Cardiac fibroblast (primary cell): ENCODE measurements around the gene CEP55.

Experiments
- DNase-seq, 2 donors: peaks; one replicate each; pipeline versions ENCODE4 v3.0.0 to v3.0.0-alpha.2; 2010; ENCODE audit warnings: low read depth in 2 of 2
- H3K4me3 ChIP-seq, 2 donors: replicated peaks in 1 of 2; 1 replicate in 1 of 2; 2 replicates in 1 of 2; pipeline ENCODE4 v1.5.1; 2011; ENCODE audit warnings: low read depth in 2 of 2, low read length in 2 of 2, mild to moderate bottlenecking in 2 of 2, moderate library complexity in 1 of 2
- CTCF ChIP-seq: IDR thresholded peaks from one replicate; pipeline ENCODE4 v1.5.1; 2011; ENCODE audit warnings: low read depth, mild to moderate bottlenecking, low read length, inconsistent platforms

CEP55 gene

GRCh38 chr10:93454736-93455135, 41.7 kb upstream of the CEP55 start:
- no peak for TF ChIP-seq CTCF
- no peak overlapping the region for H3K4me3 ChIP-seq
- no peak for DNase-seq

GRCh38 chr10:93456480-93456879, 39.9 kb upstream of the CEP55 start:
- DNase-seq, result no peak
- TF ChIP-seq CTCF, result no peak
- no peak overlapping the region for H3K4me3 ChIP-seq

GRCh38 chr10:93457511-93457910, 38.9 kb upstream of the CEP55 start:
- no peak for TF ChIP-seq CTCF
- no peak for DNase-seq
- no peak overlapping the region for H3K4me3 ChIP-seq

GRCh38 chr10:93458821-93459257, 37.6 kb upstream of the CEP55 start:
- DNase-seq, result peak; percentile 100
- TF ChIP-seq CTCF, result no peak
- no peak overlapping the region for H3K4me3 ChIP-seq

- TF ChIP-seq CTCF, result no peak
- no peak for DNase-seq
- no peak overlapping the region for H3K4me3 ChIP-seq
Observed at GRCh38 chr10:93459466-93459865, 36.9 kb upstream of the CEP55 start.

GRCh38 chr10:93461109-93461806, 35.2 kb upstream of the CEP55 start:
- no peak overlapping the region for H3K4me3 ChIP-seq
- DNase-seq, result peak; percentile 42 to 57
- no peak for TF ChIP-seq CTCF

- TF ChIP-seq CTCF, result no peak
- DNase-seq, result peak; percentile 59 to 83
Observed at GRCh38 chr10:93461807-93462178, 34.6 kb upstream of the CEP55 start.

More at GRCh38 chr10:93461807-93462178, 34.6 kb upstream of the CEP55 start:
- H3K4me3 ChIP-seq, result no peak overlapping the region
